ENCODE measurements around the gene EDN3.

The EDN3 gene

GRCh38 chr20:59365611-59366285 is 65.3 kb downstream of the EDN3 start:
- TF ChIP-seq MYC (IDR thresholded peaks at IDR 0.05; ENCODE audit: low read depth, low read length) (no peak), MAX (IDR thresholded peaks at IDR 0.05; ENCODE audit: low read depth, low read length) (no peak), CTCF (IDR thresholded peaks at IDR 0.05; ENCODE audit: low read depth, low read length) (no peak), POLR2A (IDR thresholded peaks at IDR 0.05; ENCODE audit: extremely low read depth, insufficient read length) (no peak)
- DNase-seq (ENCODE audit: low read depth), result no peak
- H3K4me3 ChIP-seq (ENCODE audit: low read depth, low read length), result no peak overlapping the region

GRCh38 chr20:59371431-59371830 is 71.0 kb downstream of the EDN3 start:
- H3K4me3 ChIP-seq (ENCODE audit: low read depth, low read length), result no peak overlapping the region
- DNase-seq (ENCODE audit: low read depth), result no peak
- TF ChIP-seq MAX (IDR thresholded peaks at IDR 0.05; ENCODE audit: low read depth, low read length) (no peak), CTCF (IDR thresholded peaks at IDR 0.05; ENCODE audit: low read depth, low read length) (no peak), POLR2A (IDR thresholded peaks at IDR 0.05; ENCODE audit: extremely low read depth, insufficient read length) (no peak), MYC (IDR thresholded peaks at IDR 0.05; ENCODE audit: low read depth, low read length) (no peak)

- TF ChIP-seq MAX (IDR thresholded peaks at IDR 0.05; ENCODE audit: low read depth, low read length) (no peak), MYC (IDR thresholded peaks at IDR 0.05; ENCODE audit: low read depth, low read length) (no peak), POLR2A (IDR thresholded peaks at IDR 0.05; ENCODE audit: extremely low read depth, insufficient read length) (no peak), CTCF (IDR thresholded peaks at IDR 0.05; ENCODE audit: low read depth, low read length) (no peak)
- H3K4me3 ChIP-seq (ENCODE audit: low read depth, low read length), result no peak overlapping the region
- DNase-seq (ENCODE audit: low read depth), result no peak
Measured at GRCh38 chr20:59374261-59374660, 73.8 kb downstream of the EDN3 start.

- TF ChIP-seq POLR2A (IDR thresholded peaks at IDR 0.05; ENCODE audit: extremely low read depth, insufficient read length) (no peak), CTCF (IDR thresholded peaks at IDR 0.05; ENCODE audit: low read depth, low read length) (no peak), MYC (IDR thresholded peaks at IDR 0.05; ENCODE audit: low read depth, low read length) (no peak), MAX (IDR thresholded peaks at IDR 0.05; ENCODE audit: low read depth, low read length) (no peak)
- no peak for DNase-seq (ENCODE audit: low read depth)
- H3K4me3 ChIP-seq (ENCODE audit: low read depth, low read length), result no peak overlapping the region
Measured at GRCh38 chr20:59375541-59375940, 75.1 kb downstream of the EDN3 start.

Measured in NB4 (cell line).